NCI-H748 (cell line): ENCODE data around the gene ZNF778.
"Not testable (repeated sequence)": the region's sequence is repeated elsewhere in the genome, so short reads cannot be mapped to it uniquely, and the experiment has no call there.

Experiments used
- DNase-seq: peaks from one replicate; lab custom pipeline; 2025; ENCODE audit not compliant: unreplicated experiment; lab: John Stamatoyannopoulos, UW

The ZNF778 gene

DNA sequence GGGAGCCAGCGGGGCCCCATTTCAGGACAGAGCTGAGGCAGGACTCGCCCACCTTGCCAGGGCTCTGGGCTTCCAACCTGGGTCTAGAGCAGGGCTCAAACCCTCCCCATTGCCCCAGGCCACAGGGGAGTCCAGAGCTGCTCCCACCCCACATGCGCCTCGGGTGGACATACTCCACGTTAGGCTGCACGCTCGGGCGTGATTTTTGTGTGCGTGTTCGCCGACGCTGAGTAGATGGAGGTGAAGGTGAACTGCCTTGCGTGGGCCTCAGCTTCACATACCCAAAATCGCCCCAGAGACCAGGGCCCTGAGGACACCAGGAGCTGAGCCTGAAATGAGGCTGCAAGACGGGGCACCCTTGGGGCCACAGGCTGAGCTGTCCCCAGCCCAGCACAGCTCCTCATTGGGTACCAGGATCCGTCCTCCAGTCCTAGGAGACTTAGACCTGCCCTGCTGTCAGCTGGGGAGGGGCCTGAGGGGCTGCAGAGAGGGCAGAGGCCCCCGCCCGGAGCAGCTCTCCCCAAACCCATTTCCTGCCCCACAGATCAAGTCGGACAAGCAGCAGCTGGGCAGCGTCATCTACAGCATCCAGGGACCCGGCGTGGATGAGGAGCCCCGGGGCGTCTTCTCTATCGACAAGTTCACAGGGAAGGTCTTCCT is 37.7 kb upstream of the ZNF778 start:
- DNase-seq: no peak

DNA sequence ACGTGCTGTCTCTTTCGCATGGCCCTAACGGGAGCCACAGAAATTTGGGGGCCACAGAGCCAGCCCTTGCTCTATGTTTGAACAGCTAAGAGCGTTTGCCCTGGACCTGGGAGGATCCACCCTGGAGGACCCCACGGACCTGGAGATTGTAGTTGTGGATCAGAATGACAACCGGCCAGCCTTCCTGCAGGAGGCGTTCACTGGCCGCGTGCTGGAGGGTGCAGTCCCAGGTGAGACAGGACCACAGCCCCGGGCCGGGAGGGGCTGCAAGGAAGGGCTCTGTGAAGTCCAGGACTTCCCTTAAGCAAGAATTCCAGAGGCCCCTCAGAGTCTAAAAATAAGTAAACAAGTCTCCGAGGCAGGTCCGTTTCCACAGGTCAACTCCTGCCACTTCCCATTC is 34.0 kb upstream of the ZNF778 start:
- no peak for DNase-seq

- DNase-seq: no peak
Measured at GRCh38 chr16:89183975-89184676, 33.4 kb upstream of the ZNF778 start.

- no peak for DNase-seq
Measured at GRCh38 chr16:89184677-89184932, 32.9 kb upstream of the ZNF778 start.

GRCh38 chr16:89184933-89185794 is 32.3 kb upstream of the ZNF778 start:
- no peak for DNase-seq

- DNase-seq: not testable (repeated sequence)
Measured at GRCh38 chr16:89185887-89186592, 31.5 kb upstream of the ZNF778 start.

DNA sequence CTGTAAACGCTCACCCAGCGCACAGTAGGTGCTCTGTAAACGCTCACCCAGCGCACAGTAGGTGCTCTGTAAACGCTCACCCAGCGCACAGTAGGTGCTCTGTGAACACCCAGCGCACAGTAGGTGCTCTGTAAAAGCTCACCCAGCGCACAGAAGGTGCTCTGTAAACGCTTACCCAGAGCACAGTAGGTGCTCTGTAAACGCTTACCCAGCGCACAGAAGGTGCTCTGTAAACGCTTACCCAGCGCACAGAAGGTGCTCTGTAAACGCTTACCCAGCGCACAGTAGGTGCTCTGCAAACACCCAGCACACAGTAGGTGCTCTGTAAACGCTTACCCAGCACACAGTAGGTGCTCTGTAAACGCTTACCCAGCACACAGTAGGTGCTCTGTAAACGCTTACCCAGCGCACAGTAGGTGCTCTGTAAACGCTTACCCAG is 30.9 kb upstream of the ZNF778 start:
- not testable (repeated sequence) for DNase-seq

- peak; percentile 22 for DNase-seq
Measured at GRCh38 chr16:89187032-89187769, 30.3 kb upstream of the ZNF778 start.

- DNase-seq: no peak
Measured at GRCh38 chr16:89187770-89188392, 29.6 kb upstream of the ZNF778 start.

- not testable (repeated sequence) for DNase-seq
Measured at GRCh38 chr16:89188471-89189357, 28.8 kb upstream of the ZNF778 start.

DNA sequence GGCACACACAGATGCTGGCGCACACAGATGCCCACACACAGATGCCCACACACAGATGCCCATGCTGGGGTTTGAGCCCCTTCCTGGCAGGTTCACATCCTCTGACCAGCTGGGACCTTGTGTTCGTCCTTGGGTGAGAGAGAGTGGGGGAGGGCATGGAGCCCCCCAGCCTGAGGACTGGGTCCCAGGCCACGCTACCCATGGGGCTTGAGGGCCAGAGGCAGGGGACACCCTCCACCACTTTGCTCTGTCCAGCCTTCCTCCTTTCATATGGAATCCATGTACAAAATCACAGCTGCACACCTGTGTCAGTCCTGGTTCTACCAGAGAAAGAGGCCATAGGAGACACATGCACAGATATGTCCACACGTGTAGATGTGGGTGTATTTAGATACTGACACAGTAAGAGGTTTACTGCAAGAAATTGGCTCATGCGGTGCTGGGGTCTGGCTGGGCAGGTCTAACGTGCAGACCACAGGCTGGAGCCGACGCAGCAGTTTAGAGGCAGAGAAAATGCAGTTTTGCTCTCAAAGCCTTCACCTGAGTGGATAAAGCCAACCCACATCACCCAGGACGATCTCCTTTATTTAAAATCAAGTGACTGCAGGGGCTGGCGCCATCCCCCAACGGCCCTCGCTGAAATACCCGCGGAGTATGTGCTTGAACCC is 28.0 kb upstream of the ZNF778 start:
- DNase-seq: no peak

DNA sequence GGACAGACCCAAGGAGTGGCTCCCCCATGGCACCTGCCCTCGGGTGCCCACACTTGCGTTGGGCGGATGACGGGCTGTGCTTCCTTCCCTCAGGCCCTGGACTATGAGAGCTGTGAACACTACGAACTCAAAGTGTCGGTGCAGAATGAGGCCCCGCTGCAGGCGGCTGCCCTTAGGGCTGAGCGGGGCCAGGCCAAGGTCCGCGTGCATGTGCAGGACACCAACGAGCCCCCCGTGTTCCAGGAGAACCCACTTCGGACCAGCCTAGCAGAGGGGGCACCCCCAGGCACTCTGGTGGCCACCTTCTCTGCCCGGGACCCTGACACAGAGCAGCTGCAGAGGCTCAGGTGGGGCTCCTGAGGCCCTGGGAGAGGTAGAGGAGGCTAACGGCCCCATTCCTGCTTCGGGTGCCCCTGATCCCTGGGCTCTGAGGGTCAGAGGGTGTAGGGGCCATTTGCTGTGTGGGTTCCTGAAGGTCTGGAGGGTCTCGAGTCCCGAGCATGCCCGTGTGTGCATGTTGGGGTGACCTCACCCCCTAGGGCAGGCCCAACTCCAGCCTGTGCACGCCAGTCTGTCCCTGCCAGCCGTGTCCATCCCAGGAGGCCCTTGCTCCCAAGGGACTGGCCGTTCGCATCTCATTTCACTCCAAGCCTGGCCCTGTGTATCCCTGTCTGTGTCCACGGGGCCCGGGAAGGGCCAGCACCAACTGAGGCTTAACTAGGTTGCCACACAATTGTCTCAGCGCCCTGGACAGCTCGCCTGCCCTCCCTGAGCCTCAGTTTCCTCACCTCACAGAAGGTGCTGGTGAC is 27.1 kb upstream of the ZNF778 start:
- DNase-seq: no peak

GRCh38 chr16:89191033-89191900 is 26.2 kb upstream of the ZNF778 start:
- DNase-seq: no peak

DNA sequence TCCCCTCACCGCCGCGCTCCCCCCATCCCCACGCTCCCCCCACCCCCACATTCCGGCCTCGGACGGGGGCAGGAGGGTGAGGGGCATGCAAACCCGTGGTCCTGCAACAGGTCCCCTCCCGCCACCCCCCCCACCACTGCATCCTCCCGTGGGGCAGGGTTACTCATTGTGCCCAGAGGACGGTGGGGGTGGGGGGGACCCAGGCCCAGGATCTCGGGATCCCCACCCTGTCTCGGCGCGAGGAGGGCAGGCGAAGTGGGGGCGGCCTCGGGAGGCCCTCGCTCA is 25.7 kb upstream of the ZNF778 start:
- DNase-seq: no peak

DNA sequence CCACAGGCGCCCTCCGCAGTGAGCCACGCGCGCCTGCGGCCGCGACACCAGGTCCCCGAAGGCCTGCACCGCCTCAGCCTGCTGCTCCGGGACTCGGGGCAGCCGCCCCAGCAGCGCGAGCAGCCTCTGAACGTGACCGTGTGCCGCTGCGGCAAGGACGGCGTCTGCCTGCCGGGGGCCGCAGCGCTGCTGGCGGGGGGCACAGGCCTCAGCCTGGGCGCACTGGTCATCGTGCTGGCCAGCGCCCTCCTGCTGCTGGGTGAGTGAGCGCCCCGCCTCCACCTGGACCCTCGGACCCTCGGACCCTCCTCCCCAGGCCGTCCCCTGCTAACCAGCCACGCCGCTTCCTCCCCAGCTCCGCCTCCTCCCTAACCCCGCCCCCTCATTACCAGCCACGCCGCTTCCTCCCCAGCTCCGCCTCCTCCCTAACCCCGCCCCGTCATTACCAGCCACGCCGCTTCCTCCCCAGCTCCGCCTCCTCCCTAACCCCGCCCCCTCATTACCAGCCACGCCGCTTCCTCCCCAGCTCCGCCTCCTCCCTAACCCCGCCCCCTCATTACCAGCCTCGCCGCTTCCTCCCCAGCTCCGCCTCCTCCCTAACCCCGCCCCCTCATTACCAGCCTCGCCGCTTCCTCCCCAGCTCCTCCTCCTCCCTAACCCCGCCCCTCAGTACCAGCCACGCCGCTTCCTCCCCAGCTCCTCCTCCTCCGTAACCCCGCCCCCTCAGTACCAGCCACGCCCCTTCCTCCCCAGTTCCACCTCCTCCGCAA is 25.1 kb upstream of the ZNF778 start:
- peak; percentile 53 for DNase-seq

DNA sequence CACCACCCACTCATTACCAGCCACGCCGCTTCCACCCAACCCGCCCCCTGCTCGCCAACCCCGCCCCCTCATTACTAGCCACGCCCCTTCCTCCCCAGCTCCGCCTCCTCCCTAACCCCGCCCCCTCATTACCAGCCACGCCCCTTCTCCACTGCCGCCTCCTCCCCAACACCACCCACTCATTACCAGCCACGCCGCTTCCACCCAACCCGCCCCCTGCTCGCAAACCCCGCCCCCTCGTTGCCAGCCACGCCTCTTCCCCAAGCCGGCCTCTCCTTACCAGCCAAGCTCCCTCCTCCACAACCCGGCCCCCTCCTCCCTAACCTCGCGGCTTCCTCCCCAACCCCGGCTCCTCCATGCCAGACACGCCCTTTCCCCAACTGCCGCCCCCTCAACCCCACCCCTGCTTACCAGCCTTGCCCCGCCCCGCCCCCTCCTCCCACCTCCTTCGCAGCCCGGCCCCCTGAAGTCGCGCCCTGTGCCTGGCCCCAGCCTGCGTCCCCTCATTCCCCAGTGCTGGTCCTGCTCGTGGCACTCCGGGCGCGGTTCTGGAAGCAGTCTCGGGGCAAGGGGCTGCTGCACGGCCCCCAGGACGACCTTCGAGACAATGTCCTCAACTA is 24.4 kb upstream of the ZNF778 start:
- DNase-seq: peak; percentile 66
